Brain microvascular endothelial cell (primary cell): ENCODE measurements around the gene TNNC1.

ENCODE experiments used
- DNase-seq: peaks from one replicate; pipeline ENCODE4 v3.0.0-alpha.2; 2020
- H3K27ac ChIP-seq: fragments of 250-450 bp; sonication (Bioruptor Pico); 2 replicates; pipeline ENCODE4 v1.5.1; 2020; ENCODE audit warnings: mild to moderate bottlenecking, moderate library complexity
- H3K27me3 ChIP-seq: fragments of 250-450 bp; sonication (Bioruptor Pico); replicated peaks from 2 replicates; pipeline ENCODE4 v1.5.1; 2020; ENCODE audit warnings: mild to moderate bottlenecking
- H3K36me3 ChIP-seq: fragments of 250-450 bp; sonication (Bioruptor Pico); replicated peaks from 2 replicates; pipeline ENCODE4 v1.5.1; 2020; ENCODE audit warnings: mild to moderate bottlenecking
- H3K4me3 ChIP-seq: 2 replicates; pipeline ENCODE4 v1.5.1; 2011; ENCODE audit warnings: low read depth, mild to moderate bottlenecking, control low read depth, low read length, moderate library complexity
- CTCF ChIP-seq: IDR thresholded peaks from 2 replicates; pipeline ENCODE4 v1.5.1; 2011; ENCODE audit warnings: low read depth, mild to moderate bottlenecking, moderate library complexity, low read length, control low read depth, inconsistent platforms; ENCODE audit errors: missing control alignments
- in situ Hi-C: cut with HindIII; loops from 2 replicates; pipeline ENCODE4 v1.10.0; 2017; ENCODE audit warnings: low sequenced_read_pairs, low pct_ligation_motif_present

TNNC1 gene

DNA sequence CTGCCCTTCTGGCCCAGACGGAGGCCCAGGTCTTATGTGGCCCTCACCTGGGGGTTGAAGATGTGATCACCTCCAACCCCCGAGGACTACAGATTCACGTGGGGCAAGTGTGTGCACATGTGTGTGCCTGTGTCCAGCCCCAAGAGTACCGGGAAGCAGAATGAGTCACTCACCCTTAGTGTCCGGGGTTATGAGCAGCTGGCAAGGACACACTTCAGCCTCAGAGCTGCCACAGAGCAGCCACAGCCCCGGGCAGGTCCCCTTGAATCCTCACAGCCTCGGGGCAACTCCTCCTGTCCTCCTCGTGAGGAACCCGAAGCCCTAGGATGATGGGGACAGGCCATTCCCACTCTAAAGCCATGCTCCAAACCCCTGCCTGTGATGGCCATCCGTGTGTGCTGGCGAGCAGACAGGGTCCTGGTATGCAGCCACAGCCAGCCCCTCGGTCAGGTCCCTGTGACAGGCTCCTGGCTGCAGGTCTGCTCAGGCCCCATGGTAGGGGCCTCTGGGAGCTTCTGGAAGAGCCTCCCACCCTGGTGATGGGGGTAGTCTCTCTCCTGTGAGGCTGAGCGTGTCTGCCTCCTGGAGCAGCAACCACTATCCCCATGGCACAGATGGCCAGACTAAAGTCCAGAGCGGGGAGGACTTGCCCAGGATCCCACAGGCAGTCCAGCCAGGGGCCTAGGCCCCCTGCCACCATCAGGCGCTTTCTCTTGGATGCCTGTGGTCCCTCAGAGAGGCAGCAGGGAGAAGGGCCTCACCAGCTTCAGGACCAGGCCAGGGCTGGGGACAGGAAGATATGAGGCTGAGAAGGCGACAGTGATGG is 42.1 kb upstream of the TNNC1 start:
- H3K4me3 ChIP-seq = no peak overlapping the region
- no peak for DNase-seq
- in situ Hi-C loops = no loop called here
- no peak overlapping the region for H3K27ac ChIP-seq
- H3K36me3 ChIP-seq = peaks cover 19% of the 10 kb centered on the region
- no peaks in the 10 kb centered on the region for H3K27me3 ChIP-seq
- TF ChIP-seq CTCF = no peak

GRCh38 chr3:52494886-52495495 is 41.1 kb upstream of the TNNC1 start, which contains the start of gene STAB1:
Gene STAB1, plus strand, starts transcription at chr3:52495338. Its CDS starts 76 bp downstream, at chr3:52495414.
- in situ Hi-C loops = no loop called here
- no peak for TF ChIP-seq CTCF
- H3K36me3 ChIP-seq = peaks cover 27% of the 10 kb centered on the region
- no peak within 1 kb of the TSS for H3K27ac ChIP-seq
- H3K27me3 ChIP-seq = no peaks in the 10 kb centered on the region
- no peak for DNase-seq
- H3K4me3 ChIP-seq = no peak within 1 kb of the TSS

GRCh38 chr3:52494445-52494844 is 40.6 kb upstream of the TNNC1 start:
- H3K27ac ChIP-seq = no peak overlapping the region
- peaks cover 32% of the 10 kb centered on the region for H3K36me3 ChIP-seq
- no peaks in the 10 kb centered on the region for H3K27me3 ChIP-seq
- in situ Hi-C loops = no loop called here
- TF ChIP-seq CTCF = no peak
- no peak overlapping the region for H3K4me3 ChIP-seq
- DNase-seq = no peak

- Histone ChIP-seq H3K4me3 (no peak overlapping the region), H3K27ac (no peak overlapping the region), H3K36me3 (peaks cover 39% of the 10 kb centered on the region), H3K27me3 (no peaks in the 10 kb centered on the region)
- in situ Hi-C loops = no loop called here
- no peak for TF ChIP-seq CTCF
- DNase-seq = no peak
Measured at GRCh38 chr3:52493232-52494017, 39.6 kb upstream of the TNNC1 start.

GRCh38 chr3:52492059-52492458 is 38.2 kb upstream of the TNNC1 start:
- peaks cover 53% of the 10 kb centered on the region for H3K36me3 ChIP-seq
- in situ Hi-C loops = no loop called here

More at GRCh38 chr3:52492059-52492458, 38.2 kb upstream of the TNNC1 start:
- no peak overlapping the region for H3K4me3 ChIP-seq
- H3K27me3 ChIP-seq = no peaks in the 10 kb centered on the region
- H3K27ac ChIP-seq = no peak overlapping the region
- TF ChIP-seq CTCF = no peak
- no peak for DNase-seq
